ENCODE measurements around the gene PCDHGB5.
"Not testable (repeated sequence)": the region's sequence is repeated elsewhere in the genome, so short reads cannot be mapped to it uniquely, and the experiment has no call there.

GRCh38 chr5:141432726-141433125, 35.0 kb downstream of the PCDHGB5 start:
- TF ChIP-seq CTCF (IDR thresholded peaks at IDR 0.05 in 4 of 5, conservative IDR thresholded peaks at IDR 0.05 in 1 of 5); POLR2A (IDR thresholded peaks at IDR 0.05): not testable (repeated sequence)

Measured in gastrocnemius medialis (tissue), 4 donors.